DMS53 treated with DMSO at 0.1 percent for 48 hours (cell line): ENCODE data around the gene TP53RK.
"Not testable (repeated sequence)": the region's sequence is repeated elsewhere in the genome, so short reads cannot be mapped to it uniquely, and the experiment has no call there.

Experiments
- DNase-seq: peaks from one replicate; lab custom pipeline; 2025; ENCODE audit not compliant: unreplicated experiment; lab: John Stamatoyannopoulos, UW

The TP53RK gene

GRCh38 chr20:46683939-46684750, 5.1 kb downstream of the TP53RK start:
- peak; percentile 58 for DNase-seq

GRCh38 chr20:46683668-46683938, 5.6 kb downstream of the TP53RK start:
- no peak for DNase-seq

- no peak for DNase-seq
Measured at GRCh38 chr20:46683011-46683667, 6.1 kb downstream of the TP53RK start.

- no peak for DNase-seq
Measured at GRCh38 chr20:46682063-46682821, 7.0 kb downstream of the TP53RK start.

- peak; percentile 76 for DNase-seq
Measured at GRCh38 chr20:46681032-46681854, 8.0 kb downstream of the TP53RK start.

- DNase-seq = no peak
Measured at GRCh38 chr20:46680684-46681031, 8.6 kb downstream of the TP53RK start.

- no peak for DNase-seq
Measured at GRCh38 chr20:46678516-46678915, 10.7 kb downstream of the TP53RK start.

GRCh38 chr20:46677608-46678007, 11.6 kb downstream of the TP53RK start:
- DNase-seq = no peak

- DNase-seq = not testable (repeated sequence)
Measured at GRCh38 chr20:46676649-46677316, 12.5 kb downstream of the TP53RK start.

- DNase-seq = no peak
Measured at GRCh38 chr20:46674253-46675083, 14.8 kb downstream of the TP53RK start.

- DNase-seq = no peak
Measured at GRCh38 chr20:46673394-46674252, 15.6 kb downstream of the TP53RK start.

- DNase-seq = no peak
Measured at GRCh38 chr20:46672543-46673148, 16.6 kb downstream of the TP53RK start.

GRCh38 chr20:46671866-46672542, 17.2 kb downstream of the TP53RK start:
- DNase-seq = no peak

GRCh38 chr20:46670585-46671584, 18.4 kb downstream of the TP53RK start:
- DNase-seq = no peak

GRCh38 chr20:46670228-46670584, 19.0 kb downstream of the TP53RK start:
- no peak for DNase-seq

- no peak for DNase-seq
Measured at GRCh38 chr20:46666818-46667515, 22.3 kb downstream of the TP53RK start.
